GM06990 (cell line): ENCODE results near the gene SLC6A20.

Source experiments
- DNase-seq: peaks from one replicate; pipeline ENCODE4 v3.0.0-alpha.2; 2011; ENCODE audit not compliant: insufficient read length; ENCODE audit errors: extremely low read depth
- H3K27me3 ChIP-seq: replicated peaks from 2 replicates; pipeline ENCODE4 v1.6.0; 2011; ENCODE audit warnings: low read length; ENCODE audit not compliant: control insufficient read depth, insufficient read depth
- H3K36me3 ChIP-seq: 2 replicates; pipeline ENCODE4 v1.5.1; 2011; ENCODE audit warnings: low read length; ENCODE audit not compliant: control insufficient read depth, insufficient read depth
- H3K4me3 ChIP-seq: replicated peaks from 2 replicates; pipeline ENCODE4 v1.5.1; 2011; ENCODE audit warnings: low read depth, mild to moderate bottlenecking, control low read depth, low read length
- CTCF ChIP-seq: IDR thresholded peaks from 2 replicates; pipeline ENCODE4 v1.5.1; 2011; ENCODE audit warnings: low read length, control low read depth, mild to moderate bottlenecking, inconsistent platforms; ENCODE audit not compliant: insufficient read depth, poor library complexity, severe bottlenecking

The SLC6A20 gene

DNA sequence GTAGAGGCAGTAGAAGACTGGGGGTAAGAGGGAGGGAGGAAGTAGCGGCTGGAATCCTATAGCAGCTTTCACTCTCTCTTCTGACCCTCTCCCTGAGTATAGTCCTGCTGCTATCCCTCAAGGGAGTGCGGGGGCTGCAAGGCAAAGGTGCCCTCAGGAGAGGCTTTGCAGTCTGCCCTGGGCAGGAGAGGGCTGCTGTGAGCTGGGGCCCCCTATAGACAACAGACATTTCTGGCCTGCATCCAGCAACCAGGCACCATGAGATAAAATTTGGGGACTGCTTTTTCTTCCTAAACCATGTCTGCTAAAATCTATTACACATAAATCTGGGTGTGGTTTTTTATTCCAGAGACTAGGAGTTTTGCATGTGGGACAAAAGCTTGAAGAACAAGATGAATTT lies 59.1 kb downstream of the SLC6A20 start:
- Histone ChIP-seq H3K4me3 (no peak overlapping the region), H3K36me3 (peaks cover 16% of the 10 kb centered on the region), H3K27me3 (no peaks in the 10 kb centered on the region)
- no peak for TF ChIP-seq CTCF
- DNase-seq = no peak

GRCh38 chr3:45736707-45737106 lies 59.6 kb downstream of the SLC6A20 start:
- H3K4me3 ChIP-seq = no peak overlapping the region
- H3K27me3 ChIP-seq = no peaks in the 10 kb centered on the region
- no peak for DNase-seq
- TF ChIP-seq CTCF = no peak
- H3K36me3 ChIP-seq = peaks cover 16% of the 10 kb centered on the region

DNA sequence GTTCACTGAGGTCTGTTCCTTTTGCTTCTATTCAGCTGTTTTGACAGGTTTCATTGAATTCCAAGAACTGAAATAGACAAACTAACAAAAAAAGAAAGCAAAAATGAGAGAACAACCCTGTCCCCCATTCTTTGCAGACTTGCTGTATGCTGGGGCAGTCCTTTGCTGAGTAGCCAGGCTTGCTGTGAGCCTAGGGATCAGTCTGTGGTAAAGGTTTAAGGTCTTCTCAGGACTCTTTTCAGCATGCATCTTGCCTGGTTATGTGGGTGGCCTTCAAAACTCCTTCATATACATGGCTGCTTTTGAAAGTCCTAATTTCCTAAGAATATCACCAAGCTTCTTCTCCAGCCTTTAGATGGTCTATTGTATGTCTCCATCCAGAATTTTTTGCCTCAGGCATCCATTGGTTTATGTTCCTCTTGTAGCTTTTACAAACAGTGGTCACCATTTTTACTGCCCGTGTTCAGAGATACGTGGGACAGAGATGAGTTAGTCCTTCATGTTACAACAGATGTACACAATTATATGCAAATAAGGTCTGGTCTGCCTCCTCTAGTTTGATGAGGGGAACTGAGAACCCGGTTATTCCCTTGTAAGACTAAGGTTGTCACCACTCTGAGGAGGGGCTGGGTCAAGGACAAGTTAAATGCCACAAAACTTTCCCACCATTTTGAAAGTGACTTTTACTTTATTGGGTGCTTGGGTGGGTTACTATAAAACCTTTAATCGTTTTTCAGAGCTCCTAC lies 65.8 kb downstream of the SLC6A20 start:
- Histone ChIP-seq H3K4me3 (no peak overlapping the region), H3K36me3 (peaks cover 9% of the 10 kb centered on the region), H3K27me3 (no peaks in the 10 kb centered on the region)
- TF ChIP-seq CTCF = no peak
- DNase-seq = no peak

GRCh38 chr3:45729614-45730013 lies 66.7 kb downstream of the SLC6A20 start:
- DNase-seq = no peak
- TF ChIP-seq CTCF = no peak
- Histone ChIP-seq H3K4me3 (no peak overlapping the region), H3K27me3 (no peaks in the 10 kb centered on the region), H3K36me3 (peaks cover 9% of the 10 kb centered on the region)

DNA sequence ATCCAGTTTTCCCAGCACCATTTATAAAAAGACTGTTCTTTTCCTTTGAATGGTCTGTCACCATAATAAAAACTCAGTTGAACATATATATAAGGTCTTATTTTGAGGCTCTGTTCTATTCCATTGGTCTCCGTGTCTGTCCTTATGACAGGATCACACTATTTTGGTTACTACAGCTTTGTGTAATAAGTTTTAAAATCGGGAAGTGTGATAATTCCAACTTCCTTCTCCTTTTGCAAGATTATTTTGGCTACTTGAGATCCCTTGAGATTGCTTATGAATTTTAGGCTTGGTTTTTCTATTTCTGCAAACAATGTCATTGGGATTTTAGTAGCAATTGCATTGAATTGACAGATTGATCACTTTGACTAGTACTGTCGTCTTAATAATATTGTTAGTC lies 71.4 kb downstream of the SLC6A20 start:
- no peak for DNase-seq
- H3K4me3 ChIP-seq = no peak overlapping the region
- no peaks in the 10 kb centered on the region for H3K27me3 ChIP-seq
- TF ChIP-seq CTCF = no peak
- no peaks in the 10 kb centered on the region; the same call in 1 of the 2 replicates for H3K36me3 ChIP-seq
